GM12891 (cell line): ENCODE data around the gene CBLB.

Experiments used
- DNase-seq: peaks from one replicate; pipeline ENCODE4 v3.0.0; 2011; ENCODE audit warnings: low spot score; ENCODE audit not compliant: insufficient read length
- FAIRE-seq: peaks from 2 replicates; lab custom pipeline; 2011; peaks lifted over from hg19 to GRCh38; lab: Jason Lieb, UNC
- PAX5 ChIP-seq: IDR thresholded peaks from 2 replicates; pipeline ENCODE4 v1.6.1; 2011; ENCODE audit warnings: low read length, moderate library complexity, mild to moderate bottlenecking; ENCODE audit not compliant: insufficient read depth, severe bottlenecking
- POLR2A ChIP-seq: IDR thresholded peaks from 2 replicates; pipeline ENCODE4 v1.6.1; 2011; ENCODE audit warnings: low read depth, low read length, control low read depth
- POLR2AphosphoS5 ChIP-seq: IDR thresholded peaks from 2 replicates; pipeline ENCODE4 v1.6.1; 2011; ENCODE audit warnings: low read depth, low read length, control low read depth
- POU2F2 ChIP-seq: IDR thresholded peaks from 2 replicates; pipeline ENCODE4 v1.6.1; 2011; ENCODE audit warnings: low read depth, mild to moderate bottlenecking, control low read depth, low read length, moderate library complexity
- SPI1 ChIP-seq: IDR thresholded peaks from 2 replicates; pipeline ENCODE4 v1.6.1; 2011; ENCODE audit warnings: low read depth, low read length, control low read depth
- TAF1 ChIP-seq: IDR thresholded peaks from 2 replicates; pipeline ENCODE4 v1.6.1; 2011; ENCODE audit warnings: low read depth, low read length, control low read depth

Gene CBLB

DNA sequence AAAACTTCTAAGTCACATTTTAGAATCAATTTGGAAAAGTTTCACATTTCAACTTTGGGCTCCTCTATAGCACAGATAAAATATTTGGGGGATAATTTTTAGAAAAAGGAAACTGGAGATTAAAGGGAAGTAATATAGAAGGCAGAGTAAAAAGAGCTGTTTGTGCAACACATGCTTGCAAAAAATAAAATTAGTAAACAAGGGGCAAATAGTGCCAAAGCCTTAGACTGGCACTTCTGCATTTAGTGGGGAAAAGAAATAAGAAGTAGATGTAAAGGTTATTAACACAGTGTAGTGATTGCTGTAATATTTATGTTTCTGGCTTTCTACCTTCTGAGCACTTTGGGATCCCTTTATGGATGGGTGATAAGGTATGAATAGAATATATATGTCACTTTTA is 246.6 kb downstream of the CBLB start:
- FAIRE-seq = no peak
- TF ChIP-seq PAX5 (no peak), POLR2AphosphoS5 (no peak), SPI1 (no peak), POLR2A (no peak), POU2F2 (no peak), TAF1 (no peak)
- no peak for DNase-seq

- DNase-seq (no peak), FAIRE-seq (no peak)
- TF ChIP-seq POLR2AphosphoS5 (no peak), TAF1 (no peak), SPI1 (no peak), POU2F2 (no peak), POLR2A (no peak), PAX5 (no peak)
Measured at GRCh38 chr3:105620236-105620635, 248.6 kb downstream of the CBLB start.

GRCh38 chr3:105619651-105620050 is 249.2 kb downstream of the CBLB start:
- DNase-seq (no peak), FAIRE-seq (no peak)
- TF ChIP-seq SPI1 = no peak

DNA sequence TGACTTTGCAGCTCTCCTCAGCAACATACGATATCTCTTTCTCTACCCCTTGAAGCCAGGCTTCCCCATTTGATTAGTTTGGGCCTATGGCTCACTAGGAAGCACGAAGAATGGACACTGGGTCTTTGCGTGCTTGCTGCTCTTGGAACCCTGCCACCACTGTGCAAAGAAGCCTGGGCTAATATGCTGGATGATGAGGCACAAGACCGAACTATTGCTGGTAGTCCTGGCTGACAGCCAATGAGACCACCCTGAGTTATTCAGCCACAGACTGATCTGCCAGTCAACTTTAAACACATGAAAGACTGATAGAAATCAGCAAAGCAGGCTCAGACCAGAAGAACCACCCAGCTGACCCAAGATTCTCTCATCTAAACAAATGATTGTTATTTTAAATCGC is 250.3 kb downstream of the CBLB start:
- TF ChIP-seq PAX5 (no peak), POLR2A (no peak), POLR2AphosphoS5 (no peak), TAF1 (no peak), SPI1 (no peak), POU2F2 (no peak)
- DNase-seq = no peak
- no peak for FAIRE-seq

DNA sequence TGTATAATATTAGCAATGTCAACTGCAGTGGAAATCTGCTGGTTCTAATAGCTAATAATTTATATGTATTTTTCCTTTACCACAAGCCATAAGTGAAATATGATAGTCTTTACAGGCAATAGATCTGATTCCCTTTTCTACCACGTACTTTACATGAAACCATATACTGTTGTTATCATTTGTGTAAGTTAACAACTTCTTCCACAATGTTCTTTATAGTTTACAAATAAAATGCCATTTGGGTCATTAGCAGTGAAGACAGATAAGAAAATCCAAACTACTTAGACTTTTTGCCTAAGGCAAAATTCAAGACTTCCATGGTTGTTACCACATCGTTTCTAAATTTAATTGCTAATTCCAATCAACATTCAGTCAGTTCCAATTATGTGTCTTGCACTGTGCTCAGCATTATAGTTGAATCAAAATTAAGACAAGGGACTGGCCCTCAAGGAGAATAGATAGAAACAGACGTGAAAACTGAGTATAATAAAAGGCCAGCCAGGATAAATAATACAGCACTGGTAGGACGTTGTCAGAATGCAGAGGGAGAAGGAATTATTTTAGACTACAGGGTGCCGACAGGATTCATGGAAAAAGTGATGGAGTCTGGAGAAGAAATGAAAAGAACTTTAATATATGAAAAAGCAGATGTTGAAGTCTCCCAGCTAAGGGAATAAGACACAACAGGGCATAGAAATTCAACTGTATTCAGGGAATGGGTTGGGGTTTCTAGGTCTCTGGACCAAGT is 252.3 kb downstream of the CBLB start:
- TF ChIP-seq POLR2A (no peak), TAF1 (no peak), POU2F2 (no peak), SPI1 (no peak), POLR2AphosphoS5 (no peak), PAX5 (no peak)
- FAIRE-seq (no peak), DNase-seq (no peak)

GRCh38 chr3:105615814-105616213 is 253.0 kb downstream of the CBLB start:
- TF ChIP-seq PAX5 = no peak
- no peak for TF ChIP-seq POU2F2
- TF ChIP-seq SPI1 = no peak
- no peak for TF ChIP-seq POLR2AphosphoS5
- TF ChIP-seq POLR2A = no peak
- no peak for TF ChIP-seq TAF1
- DNase-seq (no peak), FAIRE-seq (peak; percentile 13)

DNA sequence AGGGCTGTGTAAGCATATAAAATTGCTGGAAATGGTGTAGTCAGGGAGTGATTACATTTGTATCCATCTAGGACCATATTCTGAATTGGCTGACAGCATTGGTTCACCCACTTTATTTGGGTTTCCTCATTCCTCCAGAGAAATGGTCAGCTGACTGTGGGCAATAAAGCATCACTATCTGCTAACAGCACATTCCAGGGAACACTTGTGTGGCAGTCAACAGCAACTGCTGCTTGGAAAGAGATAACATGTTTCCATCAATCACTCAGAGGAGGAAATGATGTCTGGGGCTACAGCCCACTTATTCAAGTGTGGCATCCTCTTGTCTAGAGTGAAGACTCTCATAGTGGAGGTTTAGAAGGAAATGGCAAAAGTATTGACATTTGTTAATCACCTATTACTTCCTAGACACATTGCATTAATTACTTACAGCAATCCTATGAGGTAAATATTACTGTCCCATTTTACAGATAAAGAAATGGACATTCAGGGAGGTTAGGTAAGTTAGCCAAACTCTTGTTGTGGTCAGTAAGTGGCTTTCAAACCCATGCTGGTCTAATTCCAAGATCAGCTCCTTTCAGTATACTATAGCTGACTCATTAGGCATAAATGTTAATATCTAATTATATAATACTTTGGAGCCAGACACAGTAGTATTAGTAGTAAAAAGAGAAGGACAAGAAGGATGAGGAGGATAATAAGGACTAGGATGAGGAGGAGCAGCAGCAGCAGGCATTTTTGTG is 254.4 kb downstream of the CBLB start:
- DNase-seq (no peak), FAIRE-seq (no peak)
- TF ChIP-seq POLR2A (no peak), SPI1 (no peak), POLR2AphosphoS5 (no peak), PAX5 (no peak), TAF1 (no peak)

DNA sequence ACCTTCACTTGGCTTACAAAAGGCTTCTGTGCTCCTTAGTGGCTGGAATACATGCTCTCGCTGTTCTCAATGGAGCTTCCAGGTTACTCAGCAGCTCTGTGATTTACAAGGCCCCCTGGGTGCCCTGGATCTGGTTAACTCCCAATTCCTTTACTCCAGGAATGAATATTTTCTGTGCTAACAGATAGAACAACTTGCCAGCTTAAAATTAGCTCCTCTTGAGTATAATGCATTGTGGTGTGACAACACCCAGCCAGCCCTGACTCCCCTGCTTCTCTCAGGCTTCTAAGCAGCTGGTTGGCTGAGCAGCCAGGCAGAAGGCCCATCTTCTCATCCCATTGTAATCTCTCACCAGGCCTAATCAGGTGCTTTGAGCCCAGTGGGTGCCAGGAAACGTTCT is 255.7 kb downstream of the CBLB start:
- no peak for FAIRE-seq
- no peak for DNase-seq
- TF ChIP-seq TAF1 = no peak
- no peak for TF ChIP-seq PAX5

GRCh38 chr3:105611304-105612192 is 257.3 kb downstream of the CBLB start:
- FAIRE-seq (no peak), DNase-seq (no peak)
- TF ChIP-seq POU2F2 (no peak), POLR2A (no peak), SPI1 (no peak), TAF1 (no peak), POLR2AphosphoS5 (no peak), PAX5 (no peak)
